ENCODE results near the gene KLHL8.
"Not testable (repeated sequence)": the region's sequence is repeated elsewhere in the genome, so short reads cannot be mapped to it uniquely, and the experiment has no call there.

The KLHL8 gene

DNA sequence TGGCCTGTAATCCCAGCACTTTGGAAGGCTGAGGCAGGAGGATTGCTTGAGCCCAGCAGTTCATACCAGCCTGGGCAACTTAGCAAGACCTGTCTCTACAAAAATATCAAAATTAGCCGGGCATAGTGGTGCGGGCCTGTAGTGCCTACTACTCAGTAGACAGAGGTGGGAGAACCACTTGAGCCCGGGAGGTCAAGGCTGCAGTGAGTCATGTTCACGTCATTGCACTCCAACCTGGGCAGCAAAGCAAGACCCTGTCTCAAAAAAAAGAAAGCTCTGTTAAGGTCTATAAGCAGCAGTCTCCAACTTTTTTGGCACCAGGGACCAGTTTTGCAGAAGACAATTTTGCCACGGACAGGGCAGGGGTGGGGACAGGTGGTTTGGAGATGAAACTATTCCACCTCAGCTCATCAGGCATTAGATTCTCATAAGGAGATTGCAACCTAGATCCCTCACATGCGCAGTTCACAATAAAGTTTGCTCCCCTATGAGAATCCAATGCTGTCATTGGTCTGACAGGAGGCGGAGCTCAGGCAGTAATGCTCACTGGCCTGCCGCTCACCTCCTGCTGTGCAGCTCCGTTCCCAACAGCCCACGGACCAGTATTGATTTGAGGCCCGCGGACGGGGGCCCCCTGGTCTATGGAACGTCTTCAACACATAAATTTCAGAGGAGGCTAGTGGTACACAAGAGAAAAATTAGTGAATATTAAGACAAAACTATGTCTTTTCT, 67.9 kb downstream of the KLHL8 start:
- no peak overlapping the region for H3K4me3 ChIP-seq (ENCODE audit: control insufficient read depth, low read depth, low read length)
- TF ChIP-seq CTCF (conservative IDR thresholded peaks at IDR 0.05; ENCODE audit: control insufficient read depth, insufficient read depth, low read depth, low read length) = no peak
- DNase-seq (ENCODE audit: low read depth) = peak; percentile 7

DNA sequence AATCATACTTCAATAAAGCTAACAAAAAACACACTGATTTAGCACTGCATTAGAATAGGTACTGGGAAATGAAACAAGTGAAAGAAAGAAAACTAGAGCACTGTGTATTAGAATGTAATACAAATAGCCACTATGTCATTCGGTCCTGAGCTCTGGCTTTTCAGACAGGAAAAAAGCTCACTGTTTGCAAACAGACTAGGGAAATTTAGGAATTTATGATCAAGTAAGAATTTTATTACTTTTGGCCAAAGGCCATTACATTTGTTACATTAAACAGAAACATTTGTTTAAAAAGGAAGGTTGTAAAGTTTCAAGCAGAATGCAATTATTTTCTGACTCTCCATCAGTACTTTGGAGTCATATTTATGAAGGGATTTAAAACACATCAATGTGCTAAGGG, 68.7 kb downstream of the KLHL8 start:
- DNase-seq (ENCODE audit: low read depth) = no peak
- TF ChIP-seq CTCF (conservative IDR thresholded peaks at IDR 0.05; ENCODE audit: control insufficient read depth, insufficient read depth, low read depth, low read length) = no peak
- H3K4me3 ChIP-seq (ENCODE audit: control insufficient read depth, low read depth, low read length) = no peak overlapping the region

DNA sequence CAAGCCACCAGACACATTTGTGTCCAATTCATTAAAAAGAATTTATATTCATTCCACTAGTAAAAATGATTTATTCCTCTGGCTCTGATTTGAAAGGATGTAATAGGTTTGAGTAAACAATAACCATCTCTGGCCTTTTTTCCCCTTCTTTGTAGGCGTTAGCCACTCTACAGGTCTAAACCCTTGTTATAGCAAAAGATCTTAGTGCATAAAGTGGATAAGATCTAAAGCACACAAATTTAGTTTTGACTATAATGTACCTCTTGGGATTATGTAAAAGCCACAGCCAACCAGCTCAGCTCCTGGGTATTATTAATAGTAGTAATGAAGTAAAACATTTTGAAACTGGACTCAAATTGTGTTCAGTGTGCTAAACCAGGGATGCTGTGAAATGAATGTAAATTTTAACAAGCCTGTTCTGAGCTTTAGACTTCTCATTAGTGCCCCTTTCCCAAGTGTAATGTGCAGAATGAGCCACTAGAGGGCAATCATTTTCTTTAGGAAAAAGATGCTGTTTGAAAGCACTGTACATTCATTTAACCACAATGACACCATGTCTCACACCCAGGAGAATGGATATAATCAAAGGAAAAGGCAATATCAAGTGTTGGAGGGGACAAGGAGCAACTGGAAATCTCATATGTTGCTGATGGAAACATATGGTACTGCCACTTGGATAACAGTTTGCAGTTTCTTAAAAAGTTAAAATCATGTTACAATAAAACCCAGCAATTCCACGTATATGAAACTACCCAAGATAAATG, 69.7 kb downstream of the KLHL8 start:
- peak; percentile 78 for DNase-seq (ENCODE audit: low read depth)
- peak; percentile 87 for TF ChIP-seq CTCF (conservative IDR thresholded peaks at IDR 0.05; ENCODE audit: control insufficient read depth, insufficient read depth, low read depth, low read length)

DNA sequence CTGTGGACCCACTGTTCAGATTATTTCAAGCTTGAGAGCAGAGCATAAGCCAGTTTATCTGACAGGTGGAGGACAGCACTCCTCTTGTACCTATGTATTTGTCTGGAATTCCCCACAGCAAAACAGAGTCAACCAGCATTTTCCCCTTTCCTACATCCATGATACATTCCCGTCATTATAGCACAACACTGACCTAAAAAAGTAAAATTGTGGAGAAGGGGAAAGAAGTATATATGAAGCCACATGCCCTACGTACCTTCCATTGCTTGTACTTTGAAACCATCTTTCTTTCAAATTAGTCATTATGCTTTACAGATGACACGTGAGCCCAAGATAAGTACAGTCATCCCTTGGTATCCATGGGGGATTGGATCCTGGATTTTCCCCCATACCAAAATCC, 73.3 kb downstream of the KLHL8 start:
- DNase-seq (ENCODE audit: low read depth) = no peak
- TF ChIP-seq CTCF (conservative IDR thresholded peaks at IDR 0.05; ENCODE audit: control insufficient read depth, insufficient read depth, low read depth, low read length) = no peak

More for the DNA sequence above, 69.7 kb downstream of the KLHL8 start:
- no peak overlapping the region for H3K4me3 ChIP-seq (ENCODE audit: control insufficient read depth, low read depth, low read length)

DNA sequence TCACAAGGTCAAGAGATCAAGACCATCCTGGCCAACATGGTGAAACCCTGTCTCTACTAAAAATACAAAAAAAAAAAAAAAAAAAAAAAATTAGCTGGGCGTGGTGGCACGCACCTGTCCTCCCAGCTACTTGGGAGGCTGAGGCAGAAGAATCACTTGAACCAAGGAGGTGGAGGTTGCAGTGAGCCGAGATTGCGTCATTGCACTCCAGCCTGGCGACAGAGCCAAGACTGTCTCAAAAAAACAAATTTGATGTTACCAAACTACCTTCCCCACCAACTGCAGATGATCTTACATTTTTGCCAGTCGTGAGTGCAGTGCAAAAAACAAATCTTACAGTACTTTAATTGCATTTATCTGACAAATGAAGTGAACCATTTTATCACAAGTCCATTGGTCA, 74.5 kb downstream of the KLHL8 start:
- not testable (repeated sequence) for DNase-seq (ENCODE audit: low read depth)

More for the DNA sequence above, 73.3 kb downstream of the KLHL8 start:
- H3K4me3 ChIP-seq (ENCODE audit: control insufficient read depth, low read depth, low read length) = no peak overlapping the region

DNA sequence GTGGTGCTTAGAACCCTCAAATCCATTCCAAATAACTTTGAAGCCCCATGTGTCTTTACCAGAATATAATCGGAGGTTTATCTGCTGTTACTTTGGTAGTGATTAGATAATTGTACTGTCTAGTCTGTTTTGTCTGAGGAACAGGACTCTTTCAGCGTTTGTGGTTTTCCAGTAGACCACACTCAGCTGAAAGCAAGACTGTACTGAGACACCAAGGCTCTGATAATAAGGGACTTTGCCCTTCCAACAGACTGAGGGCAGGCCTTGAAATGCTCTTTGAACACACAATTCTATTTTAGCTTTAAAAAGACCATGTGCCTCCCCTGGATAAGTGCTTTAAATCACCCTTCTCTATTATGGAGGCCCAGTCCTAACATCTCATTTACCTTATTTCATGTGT, 76.1 kb downstream of the KLHL8 start:
- DNase-seq (ENCODE audit: low read depth) = no peak
- H3K4me3 ChIP-seq (ENCODE audit: control insufficient read depth, low read depth, low read length) = no peak overlapping the region
- no peak for TF ChIP-seq CTCF (conservative IDR thresholded peaks at IDR 0.05; ENCODE audit: control insufficient read depth, insufficient read depth, low read depth, low read length)

More for the DNA sequence above, 74.5 kb downstream of the KLHL8 start:
- H3K4me3 ChIP-seq (ENCODE audit: control insufficient read depth, low read depth, low read length) = not testable (repeated sequence)

GRCh38 chr4:87141428-87141827, 79.0 kb downstream of the KLHL8 start:
- H3K4me3 ChIP-seq (ENCODE audit: control insufficient read depth, low read depth, low read length) = no peak overlapping the region
- no peak for TF ChIP-seq CTCF (conservative IDR thresholded peaks at IDR 0.05; ENCODE audit: control insufficient read depth, insufficient read depth, low read depth, low read length)
- DNase-seq (ENCODE audit: low read depth) = no peak
